Activated naive CD8-positive, alpha-beta T cell treated with anti-CD3 and anti-CD28 coated beads for 36 hours (primary cell): ENCODE measurements around the gene COL12A1. TPM values are rescaled to one million over a fixed set of nuclear protein-coding genes. Genes with fewer than 3 reads are reported as not detected.

Source experiments
- DNase-seq: peaks from one replicate; pipeline ENCODE4 v3.0.0; 2021
- H3K27ac Mint-ChIP-seq: one replicate; pipeline ENCODE4 v1.8.0; 2022; ENCODE audit warnings: mild to moderate bottlenecking, moderate library complexity, mixed read lengths
- H3K27me3 Mint-ChIP-seq: one replicate; pipeline ENCODE4 v1.8.0; 2022; ENCODE audit warnings: mild to moderate bottlenecking, mixed read lengths
- H3K36me3 Mint-ChIP-seq: one replicate; pipeline ENCODE4 v1.8.0; 2021; ENCODE audit warnings: mild to moderate bottlenecking, mixed read lengths
- H3K4me1 Mint-ChIP-seq: one replicate; pipeline ENCODE4 v1.8.0; 2021; ENCODE audit warnings: mixed read lengths
- H3K4me3 Mint-ChIP-seq: one replicate; pipeline ENCODE4 v1.8.0; 2022; ENCODE audit warnings: mild to moderate bottlenecking, moderate library complexity, mixed read lengths
- H3K9me3 Mint-ChIP-seq: one replicate; pipeline ENCODE4 v1.8.0; 2022; ENCODE audit warnings: mixed read lengths
- total RNA-seq, 2 experiments: library from RNA; stranded (reverse); gene quantifications; one replicate each; pipeline ENCODE4 v1.2.3, GENCODE V29; 2021

The COL12A1 gene
- under 1 TPM in 1 of 2 experiments, not detected in 1; 0.16 TPM for total RNA-seq

GRCh38 chr6:75205776-75206575, at the start of gene COL12A1:
COL12A1 (minus strand) TSS chr6:75206053; CDS start chr6:75202792, 3,261 bp downstream.
- no peak within 1 kb of the TSS for H3K27ac Mint-ChIP-seq
- no peaks in the 10 kb centered on the region for H3K9me3 Mint-ChIP-seq
- DNase-seq: no peak

DNA sequence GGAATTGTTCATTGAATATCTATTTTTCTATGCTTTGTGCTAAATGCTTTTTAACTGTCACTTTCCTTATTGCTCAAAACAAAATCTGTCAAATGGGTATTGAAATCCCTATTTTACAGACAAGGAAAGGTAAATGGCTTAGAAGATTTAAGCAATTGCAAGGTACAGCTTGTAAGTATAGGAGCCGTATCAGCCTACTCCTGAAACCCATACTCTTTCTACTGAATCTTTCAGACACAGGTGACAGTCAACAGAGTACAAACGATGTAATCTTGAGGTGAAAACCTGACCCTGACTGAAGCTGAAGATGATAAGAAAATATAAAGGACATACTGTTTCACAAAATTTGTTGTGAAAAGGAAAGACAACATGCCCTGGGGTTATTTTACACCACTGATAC, 44.7 kb upstream of the COL12A1 start:
- no peak overlapping the region for H3K27ac Mint-ChIP-seq
- no peaks in the 10 kb centered on the region for H3K9me3 Mint-ChIP-seq
- no peak overlapping the region for H3K4me3 Mint-ChIP-seq
- peaks cover 19% of the 10 kb centered on the region for H3K27me3 Mint-ChIP-seq
- H3K36me3 Mint-ChIP-seq: peaks cover 6% of the 10 kb centered on the region
- DNase-seq: no peak
- no peaks in the 10 kb centered on the region for H3K4me1 Mint-ChIP-seq

More at GRCh38 chr6:75205776-75206575, at the start of gene COL12A1:
- no peaks in the 10 kb centered on the region for H3K36me3 Mint-ChIP-seq
- H3K4me3 Mint-ChIP-seq: peak within 1 kb of the TSS; percentile 58
- peaks cover 53% of the 10 kb centered on the region for H3K4me1 Mint-ChIP-seq
- peaks cover 92% of the 10 kb centered on the region for H3K27me3 Mint-ChIP-seq

GRCh38 chr6:75249837-75250236, 44.0 kb upstream of the COL12A1 start:
- no peak for DNase-seq
- H3K4me1 Mint-ChIP-seq: no peaks in the 10 kb centered on the region
- no peaks in the 10 kb centered on the region for H3K9me3 Mint-ChIP-seq
- no peak overlapping the region for H3K4me3 Mint-ChIP-seq
- peaks cover 5% of the 10 kb centered on the region for H3K36me3 Mint-ChIP-seq
- peaks cover 21% of the 10 kb centered on the region for H3K27me3 Mint-ChIP-seq
- no peak overlapping the region for H3K27ac Mint-ChIP-seq

GRCh38 chr6:75246386-75246785, 40.5 kb upstream of the COL12A1 start:
- no peak overlapping the region for H3K4me3 Mint-ChIP-seq
- H3K4me1 Mint-ChIP-seq: peaks cover 7% of the 10 kb centered on the region
- DNase-seq: no peak
- no peak overlapping the region for H3K27ac Mint-ChIP-seq
- H3K9me3 Mint-ChIP-seq: no peaks in the 10 kb centered on the region
- H3K27me3 Mint-ChIP-seq: peaks cover 21% of the 10 kb centered on the region
- peaks cover 9% of the 10 kb centered on the region for H3K36me3 Mint-ChIP-seq

- H3K36me3 Mint-ChIP-seq: peaks cover 25% of the 10 kb centered on the region
- no peak for DNase-seq
- H3K27me3 Mint-ChIP-seq: peaks cover 21% of the 10 kb centered on the region
- H3K27ac Mint-ChIP-seq: peak overlapping the region; percentile 98
- H3K9me3 Mint-ChIP-seq: no peaks in the 10 kb centered on the region
- peak overlapping the region; percentile 89 for H3K4me3 Mint-ChIP-seq
- peaks cover 12% of the 10 kb centered on the region for H3K4me1 Mint-ChIP-seq
Measured at GRCh38 chr6:75244063-75244584, 38.3 kb upstream of the COL12A1 start.

- peak; percentile 83 for DNase-seq
- H3K9me3 Mint-ChIP-seq: no peaks in the 10 kb centered on the region
- H3K27me3 Mint-ChIP-seq: peaks cover 21% of the 10 kb centered on the region
- peak within 1 kb of the TSS; percentile 89 for H3K4me3 Mint-ChIP-seq
- H3K36me3 Mint-ChIP-seq: peaks cover 29% of the 10 kb centered on the region
- H3K4me1 Mint-ChIP-seq: peaks cover 12% of the 10 kb centered on the region
- H3K27ac Mint-ChIP-seq: peak within 1 kb of the TSS; percentile 98
Measured at GRCh38 chr6:75243333-75244062, 37.6 kb upstream of the COL12A1 start, which contains the start of gene COX7A2. COX7A2 (minus strand) TSS chr6:75243801; CDS start chr6:75243734, 67 bp downstream.

- Mint-ChIP-seq H3K27me3 (no peaks in the 10 kb centered on the region), H3K27ac (no peak overlapping the region), H3K36me3 (peaks cover 33% of the 10 kb centered on the region), H3K9me3 (no peaks in the 10 kb centered on the region), H3K4me3 (no peak overlapping the region), H3K4me1 (peaks cover 10% of the 10 kb centered on the region)
- DNase-seq: no peak
Measured at GRCh38 chr6:75236630-75237029, 30.8 kb upstream of the COL12A1 start.

DNA sequence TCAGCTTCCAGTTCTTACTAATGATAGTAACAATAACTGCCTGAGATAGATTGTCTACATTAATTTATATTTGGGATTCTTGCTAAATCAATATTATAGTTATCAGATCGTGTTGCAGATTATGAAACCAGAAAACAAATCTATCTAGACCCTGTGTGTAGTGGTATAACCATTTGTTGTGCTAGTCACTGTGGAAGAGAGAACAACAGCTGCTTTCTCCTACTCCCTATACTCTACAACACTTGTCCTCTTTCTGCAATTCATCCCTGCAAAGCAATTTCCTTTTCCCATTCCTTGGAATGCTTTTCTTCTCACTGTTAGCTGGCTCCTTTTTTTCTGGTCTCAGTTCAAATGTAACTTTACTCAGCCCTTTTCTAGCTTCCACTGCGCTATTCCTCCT, 29.4 kb upstream of the COL12A1 start:
- no peak for DNase-seq
- H3K4me1 Mint-ChIP-seq: peaks cover 4% of the 10 kb centered on the region
- no peaks in the 10 kb centered on the region for H3K9me3 Mint-ChIP-seq
- peaks cover 25% of the 10 kb centered on the region for H3K36me3 Mint-ChIP-seq
- H3K27me3 Mint-ChIP-seq: no peaks in the 10 kb centered on the region
- H3K27ac Mint-ChIP-seq: no peak overlapping the region
- H3K4me3 Mint-ChIP-seq: no peak overlapping the region

GRCh38 chr6:75234126-75234865, 28.4 kb upstream of the COL12A1 start:
- Mint-ChIP-seq H3K27ac (no peak overlapping the region), H3K27me3 (no peaks in the 10 kb centered on the region), H3K4me1 (peaks cover 4% of the 10 kb centered on the region), H3K36me3 (peaks cover 17% of the 10 kb centered on the region), H3K9me3 (no peaks in the 10 kb centered on the region), H3K4me3 (no peak overlapping the region)
- DNase-seq: no peak

DNA sequence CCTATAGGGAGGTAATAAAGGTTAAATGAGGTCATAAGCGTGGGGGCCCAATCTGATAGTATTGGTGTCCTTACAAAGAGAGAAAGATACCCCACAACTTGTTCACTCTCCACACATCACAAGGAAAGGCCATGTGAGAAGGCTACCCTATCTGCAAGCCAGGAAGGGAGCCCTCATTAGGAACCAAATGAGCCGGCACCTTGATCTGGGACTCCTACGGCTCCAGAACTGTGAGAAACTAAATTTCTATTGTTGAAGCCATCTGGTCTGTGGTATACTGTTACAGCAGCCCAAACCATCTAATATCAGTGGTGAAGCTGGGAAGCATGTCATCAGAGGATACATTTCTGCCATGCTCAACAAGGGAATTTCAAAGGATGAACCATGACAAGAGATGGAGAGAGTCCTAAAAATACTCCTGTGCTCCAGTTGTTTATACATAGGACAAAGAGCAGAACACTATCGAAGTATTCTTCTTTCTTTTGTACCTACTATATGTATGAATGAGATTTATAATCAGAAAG, 27.3 kb upstream of the COL12A1 start:
- Mint-ChIP-seq H3K36me3 (peaks cover 11% of the 10 kb centered on the region), H3K4me1 (peaks cover 4% of the 10 kb centered on the region), H3K27me3 (no peaks in the 10 kb centered on the region), H3K4me3 (no peak overlapping the region), H3K9me3 (no peaks in the 10 kb centered on the region), H3K27ac (no peak overlapping the region)
- no peak for DNase-seq

GRCh38 chr6:75230484-75231325, 24.9 kb upstream of the COL12A1 start:
- no peak overlapping the region for H3K27ac Mint-ChIP-seq
- no peaks in the 10 kb centered on the region for H3K36me3 Mint-ChIP-seq
- no peaks in the 10 kb centered on the region for H3K9me3 Mint-ChIP-seq
- no peak overlapping the region for H3K4me3 Mint-ChIP-seq
- H3K4me1 Mint-ChIP-seq: peaks cover 2% of the 10 kb centered on the region
- H3K27me3 Mint-ChIP-seq: no peaks in the 10 kb centered on the region
- no peak for DNase-seq

DNA sequence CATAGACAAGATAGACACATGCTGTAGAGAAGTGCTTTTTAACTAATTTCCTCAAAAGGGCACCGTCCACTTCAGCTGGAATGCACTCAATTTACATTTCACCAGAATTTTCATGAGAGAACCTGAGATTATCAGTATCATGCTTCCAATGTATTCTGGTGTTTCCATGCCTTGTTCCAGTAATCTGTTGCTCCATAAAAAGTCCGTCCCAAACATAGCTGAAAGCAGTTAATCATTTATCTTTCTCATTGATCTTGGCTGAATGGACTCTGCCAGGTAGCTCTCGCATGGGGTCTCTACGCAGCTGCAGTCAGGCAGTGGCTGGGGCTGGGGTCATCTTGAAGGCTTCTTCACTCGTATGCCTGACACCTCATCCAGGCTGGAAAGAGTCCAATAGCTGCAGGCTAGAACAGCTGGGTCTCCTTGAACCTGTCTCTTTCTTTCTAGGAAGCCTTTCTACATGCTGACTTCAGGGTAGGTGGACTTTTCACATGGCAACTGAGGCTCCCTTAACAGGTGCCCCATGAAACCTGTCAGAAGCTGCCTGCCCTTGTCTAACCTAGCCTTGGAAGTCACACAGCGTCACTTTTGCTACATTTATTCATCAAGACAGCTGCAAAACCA, 18.6 kb upstream of the COL12A1 start:
- Mint-ChIP-seq H3K9me3 (no peaks in the 10 kb centered on the region), H3K27ac (no peak overlapping the region), H3K4me1 (peaks cover 2% of the 10 kb centered on the region), H3K36me3 (no peaks in the 10 kb centered on the region), H3K4me3 (no peak overlapping the region), H3K27me3 (peaks cover 13% of the 10 kb centered on the region)
- DNase-seq: no peak

DNA sequence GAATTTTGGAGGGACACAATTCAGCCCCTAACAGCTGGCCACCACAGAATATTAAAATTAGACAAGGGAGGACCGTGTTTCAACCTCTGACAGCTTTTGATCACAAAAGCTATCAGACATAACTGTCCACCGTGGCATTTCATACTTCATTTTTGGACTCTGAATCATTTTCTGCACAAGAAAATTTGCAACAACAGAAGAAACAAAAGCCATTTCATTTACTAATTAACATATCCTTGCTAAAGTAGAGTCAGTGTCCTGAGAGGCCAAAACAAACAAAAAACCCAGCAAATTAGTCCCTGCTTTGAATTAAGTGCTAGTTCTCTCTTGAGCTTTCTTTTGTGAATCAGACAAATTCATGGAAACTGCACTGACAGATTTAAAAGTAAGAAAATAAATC, 17.6 kb upstream of the COL12A1 start:
- Mint-ChIP-seq H3K4me1 (peaks cover 2% of the 10 kb centered on the region), H3K9me3 (no peaks in the 10 kb centered on the region), H3K36me3 (no peaks in the 10 kb centered on the region), H3K27me3 (peaks cover 13% of the 10 kb centered on the region), H3K27ac (no peak overlapping the region), H3K4me3 (no peak overlapping the region)
- no peak for DNase-seq
